Measurements from ENCODE around the gene SFI1.

DNA sequence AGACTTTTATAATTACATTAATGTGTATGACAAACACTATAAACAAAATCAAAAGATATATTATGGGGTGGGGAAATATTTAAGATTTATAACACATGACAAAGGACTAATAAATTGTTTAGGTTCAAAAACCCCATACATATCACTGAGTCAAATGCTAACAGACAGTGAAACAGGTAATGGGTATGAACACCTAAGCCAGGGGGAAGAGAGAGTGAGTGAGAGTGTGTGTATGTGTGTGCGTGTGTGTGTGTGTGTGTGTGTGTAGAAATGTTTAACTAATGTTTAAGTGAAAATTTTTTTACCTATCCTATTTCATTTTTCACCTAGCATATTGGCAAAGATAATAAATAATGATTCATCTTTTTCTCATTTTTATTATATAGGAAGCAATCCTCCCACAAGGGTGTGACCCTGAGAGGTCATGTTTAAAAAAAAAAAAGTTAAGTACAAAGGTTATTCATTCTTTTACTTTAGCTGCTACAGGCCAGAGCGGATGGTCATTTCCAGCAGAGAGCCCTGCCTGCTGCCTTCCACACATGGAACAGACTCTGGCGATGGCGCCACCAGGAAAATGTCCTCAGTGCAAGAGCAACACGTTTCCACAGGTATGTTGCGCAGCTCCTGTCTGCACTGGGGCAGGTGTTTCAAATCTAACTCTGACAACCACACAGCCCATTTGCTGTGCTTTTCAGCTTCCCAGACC lies 92.8 kb downstream of the SFI1 start:
- TF ChIP-seq, protein P1, sequence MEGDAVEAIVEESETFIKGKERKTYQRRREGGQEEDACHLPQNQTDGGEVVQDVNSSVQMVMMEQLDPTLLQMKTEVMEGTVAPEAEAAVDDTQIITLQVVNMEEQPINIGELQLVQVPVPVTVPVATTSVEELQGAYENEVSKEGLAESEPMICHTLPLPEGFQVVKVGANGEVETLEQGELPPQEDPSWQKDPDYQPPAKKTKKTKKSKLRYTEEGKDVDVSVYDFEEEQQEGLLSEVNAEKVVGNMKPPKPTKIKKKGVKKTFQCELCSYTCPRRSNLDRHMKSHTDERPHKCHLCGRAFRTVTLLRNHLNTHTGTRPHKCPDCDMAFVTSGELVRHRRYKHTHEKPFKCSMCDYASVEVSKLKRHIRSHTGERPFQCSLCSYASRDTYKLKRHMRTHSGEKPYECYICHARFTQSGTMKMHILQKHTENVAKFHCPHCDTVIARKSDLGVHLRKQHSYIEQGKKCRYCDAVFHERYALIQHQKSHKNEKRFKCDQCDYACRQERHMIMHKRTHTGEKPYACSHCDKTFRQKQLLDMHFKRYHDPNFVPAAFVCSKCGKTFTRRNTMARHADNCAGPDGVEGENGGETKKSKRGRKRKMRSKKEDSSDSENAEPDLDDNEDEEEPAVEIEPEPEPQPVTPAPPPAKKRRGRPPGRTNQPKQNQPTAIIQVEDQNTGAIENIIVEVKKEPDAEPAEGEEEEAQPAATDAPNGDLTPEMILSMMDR (tag by site-specific recombination; IDR thresholded peaks at IDR 0.05): no peak
- TF ChIP-seq ZNF791 (tag by site-specific recombination; IDR thresholded peaks at IDR 0.05) (no peak), ZNF624 (tag by site-specific recombination; IDR thresholded peaks at IDR 0.05) (no peak), GLI4 (tag by site-specific recombination; IDR thresholded peaks at IDR 0.05) (no peak), ZNF221 (tag by site-specific recombination; IDR thresholded peaks at IDR 0.05; ENCODE audit: borderline replicate concordance) (no peak), ZNF48 (tag by site-specific recombination; IDR thresholded peaks at IDR 0.05) (no peak), ZNF138 (tag by site-specific recombination; IDR thresholded peaks at IDR 0.05; ENCODE audit: borderline replicate concordance) (no peak), ZNF184 (tag by site-specific recombination; IDR thresholded peaks at IDR 0.05) (no peak), ZNF530 (tag by site-specific recombination; IDR thresholded peaks at IDR 0.05; ENCODE audit: low read depth) (no peak), MYNN (tag by site-specific recombination; IDR thresholded peaks at IDR 0.05; ENCODE audit: borderline replicate concordance) (no peak)
- TF ChIP-seq, protein P2, sequence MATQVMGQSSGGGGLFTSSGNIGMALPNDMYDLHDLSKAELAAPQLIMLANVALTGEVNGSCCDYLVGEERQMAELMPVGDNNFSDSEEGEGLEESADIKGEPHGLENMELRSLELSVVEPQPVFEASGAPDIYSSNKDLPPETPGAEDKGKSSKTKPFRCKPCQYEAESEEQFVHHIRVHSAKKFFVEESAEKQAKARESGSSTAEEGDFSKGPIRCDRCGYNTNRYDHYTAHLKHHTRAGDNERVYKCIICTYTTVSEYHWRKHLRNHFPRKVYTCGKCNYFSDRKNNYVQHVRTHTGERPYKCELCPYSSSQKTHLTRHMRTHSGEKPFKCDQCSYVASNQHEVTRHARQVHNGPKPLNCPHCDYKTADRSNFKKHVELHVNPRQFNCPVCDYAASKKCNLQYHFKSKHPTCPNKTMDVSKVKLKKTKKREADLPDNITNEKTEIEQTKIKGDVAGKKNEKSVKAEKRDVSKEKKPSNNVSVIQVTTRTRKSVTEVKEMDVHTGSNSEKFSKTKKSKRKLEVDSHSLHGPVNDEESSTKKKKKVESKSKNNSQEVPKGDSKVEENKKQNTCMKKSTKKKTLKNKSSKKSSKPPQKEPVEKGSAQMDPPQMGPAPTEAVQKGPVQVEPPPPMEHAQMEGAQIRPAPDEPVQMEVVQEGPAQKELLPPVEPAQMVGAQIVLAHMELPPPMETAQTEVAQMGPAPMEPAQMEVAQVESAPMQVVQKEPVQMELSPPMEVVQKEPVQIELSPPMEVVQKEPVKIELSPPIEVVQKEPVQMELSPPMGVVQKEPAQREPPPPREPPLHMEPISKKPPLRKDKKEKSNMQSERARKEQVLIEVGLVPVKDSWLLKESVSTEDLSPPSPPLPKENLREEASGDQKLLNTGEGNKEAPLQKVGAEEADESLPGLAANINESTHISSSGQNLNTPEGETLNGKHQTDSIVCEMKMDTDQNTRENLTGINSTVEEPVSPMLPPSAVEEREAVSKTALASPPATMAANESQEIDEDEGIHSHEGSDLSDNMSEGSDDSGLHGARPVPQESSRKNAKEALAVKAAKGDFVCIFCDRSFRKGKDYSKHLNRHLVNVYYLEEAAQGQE (tag by site-specific recombination; IDR thresholded peaks at IDR 0.05): no peak
- TF ChIP-seq, protein P3, sequence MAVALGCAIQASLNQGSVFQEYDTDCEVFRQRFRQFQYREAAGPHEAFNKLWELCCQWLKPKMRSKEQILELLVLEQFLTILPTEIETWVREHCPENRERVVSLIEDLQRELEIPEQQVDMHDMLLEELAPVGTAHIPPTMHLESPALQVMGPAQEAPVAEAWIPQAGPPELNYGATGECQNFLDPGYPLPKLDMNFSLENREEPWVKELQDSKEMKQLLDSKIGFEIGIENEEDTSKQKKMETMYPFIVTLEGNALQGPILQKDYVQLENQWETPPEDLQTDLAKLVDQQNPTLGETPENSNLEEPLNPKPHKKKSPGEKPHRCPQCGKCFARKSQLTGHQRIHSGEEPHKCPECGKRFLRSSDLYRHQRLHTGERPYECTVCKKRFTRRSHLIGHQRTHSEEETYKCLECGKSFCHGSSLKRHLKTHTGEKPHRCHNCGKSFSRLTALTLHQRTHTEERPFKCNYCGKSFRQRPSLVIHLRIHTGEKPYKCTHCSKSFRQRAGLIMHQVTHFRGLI (tag by site-specific recombination; IDR thresholded peaks at IDR 0.05): no peak
- TF ChIP-seq, protein P4, sequence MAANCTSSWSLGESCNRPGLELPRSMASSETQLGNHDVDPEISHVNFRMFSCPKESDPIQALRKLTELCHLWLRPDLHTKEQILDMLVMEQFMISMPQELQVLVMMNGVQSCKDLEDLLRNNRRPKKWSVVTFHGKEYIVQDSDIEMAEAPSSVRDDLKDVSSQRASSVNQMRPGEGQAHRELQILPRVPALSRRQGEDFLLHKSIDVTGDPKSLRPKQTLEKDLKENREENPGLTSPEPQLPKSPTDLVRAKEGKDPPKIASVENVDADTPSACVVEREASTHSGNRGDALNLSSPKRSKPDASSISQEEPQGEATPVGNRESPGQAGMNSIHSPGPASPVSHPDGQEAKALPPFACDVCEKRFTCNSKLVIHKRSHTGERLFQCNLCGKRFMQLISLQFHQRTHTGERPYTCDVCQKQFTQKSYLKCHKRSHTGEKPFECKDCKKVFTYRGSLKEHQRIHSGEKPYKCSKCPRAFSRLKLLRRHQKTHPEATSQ (tag by site-specific recombination; IDR thresholded peaks at IDR 0.05): no peak
- TF ChIP-seq, protein P5, sequence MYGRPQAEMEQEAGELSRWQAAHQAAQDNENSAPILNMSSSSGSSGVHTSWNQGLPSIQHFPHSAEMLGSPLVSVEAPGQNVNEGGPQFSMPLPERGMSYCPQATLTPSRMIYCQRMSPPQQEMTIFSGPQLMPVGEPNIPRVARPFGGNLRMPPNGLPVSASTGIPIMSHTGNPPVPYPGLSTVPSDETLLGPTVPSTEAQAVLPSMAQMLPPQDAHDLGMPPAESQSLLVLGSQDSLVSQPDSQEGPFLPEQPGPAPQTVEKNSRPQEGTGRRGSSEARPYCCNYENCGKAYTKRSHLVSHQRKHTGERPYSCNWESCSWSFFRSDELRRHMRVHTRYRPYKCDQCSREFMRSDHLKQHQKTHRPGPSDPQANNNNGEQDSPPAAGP (tag by site-specific recombination; IDR thresholded peaks at IDR 0.05): no peak
